Endothelial cell of umbilical vein (primary cell): ENCODE data around the gene LBX2. TPM values are rescaled to one million over a fixed set of nuclear protein-coding genes. Genes with fewer than 3 reads are reported as not detected.

Experiments used
- BruUV-seq: library from RNA; stranded (reverse); fragments of 400-500 nt; replicated peaks from 2 replicates; lab custom pipeline; 2021; lab: Mats Ljungman, UMichigan
- CTCF ChIA-PET: fragments of 300-600, 350-600 bp; sonication (Branson Sonifier 250); formaldehyde crosslinking; loops from one replicate; lab custom pipeline; 2021; ENCODE audit warnings: antibody characterized with exemption, inconsistent platforms; lab: Charles Lee
- POLR2A ChIA-PET: fragments of 300-600, 350-600 bp; sonication (Branson Sonifier 250); formaldehyde crosslinking; loops from one replicate; lab custom pipeline; 2021; ENCODE audit warnings: antibody characterized with exemption, inconsistent platforms; lab: Charles Lee
- DNase-seq: peaks from one replicate; pipeline ENCODE4 v3.0.0-alpha.2; 2011; ENCODE audit warnings: low read depth, low spot score
- FAIRE-seq: peaks from 2 replicates; lab custom pipeline; 2011; peaks lifted over from hg19 to GRCh38; lab: Jason Lieb, UNC
- H2AFZ ChIP-seq: 2 replicates; pipeline ENCODE4 v1.6.0; 2012; ENCODE audit warnings: low read depth, low read length, control low read depth, inconsistent platforms
- H3K27ac ChIP-seq: 2 replicates; pipeline ENCODE4 v1.5.1; 2011; ENCODE audit warnings: low read depth, mild to moderate bottlenecking, control low read depth, low read length, moderate library complexity; ENCODE audit not compliant: insufficient read depth
- H3K27me3 ChIP-seq, 2 experiments: 2 replicates each; pipeline versions ENCODE4 v1.6.0 to v1.6.1; 2011; ENCODE audit warnings: low read length in 2 of 2, mixed read lengths in 1 of 2; ENCODE audit not compliant: control insufficient read depth in 2 of 2, insufficient read depth in 2 of 2
- H3K36me3 ChIP-seq, 2 experiments: 2 replicates in 1 of 2; 3 replicates in 1 of 2; pipeline ENCODE4 v1.5.1; 2011; ENCODE audit warnings: low read length in 2 of 2, mild to moderate bottlenecking in 1 of 2, moderate library complexity in 1 of 2; ENCODE audit not compliant: control insufficient read depth in 2 of 2, insufficient read depth in 2 of 2; ENCODE audit errors: extremely low read depth in 1 of 2
- H3K4me1 ChIP-seq: 3 replicates; pipeline ENCODE4 v1.5.1; 2011; ENCODE audit warnings: mild to moderate bottlenecking, low read length; ENCODE audit not compliant: control insufficient read depth, insufficient read depth; ENCODE audit errors: extremely low read depth
- H3K4me2 ChIP-seq: 2 replicates; pipeline ENCODE4 v1.6.1; 2011; ENCODE audit warnings: low read length, control low read depth, mixed read lengths; ENCODE audit not compliant: insufficient read depth
- H3K4me3 ChIP-seq, 3 experiments: fragments of 200-600 bp in 1 of 3; sonication (generic), shearing (Covaris generic) in 1 of 3; replicated peaks in 1 of 3; 2 replicates each; pipeline ENCODE4 v1.5.1; 2011 to 2016; ENCODE audit warnings: control low read depth in 3 of 3, low read length in 3 of 3, mild to moderate bottlenecking in 2 of 3, inconsistent platforms in 1 of 3, low read depth in 1 of 3, moderate library complexity in 1 of 3; ENCODE audit not compliant: insufficient read depth in 1 of 3
- H3K79me2 ChIP-seq: 2 replicates; pipeline ENCODE4 v1.6.0; 2012; ENCODE audit warnings: low read length, inconsistent platforms; ENCODE audit not compliant: control insufficient read depth, insufficient read depth
- H3K9ac ChIP-seq: replicated peaks from 2 replicates; pipeline ENCODE3; 2011; ENCODE audit warnings: low read length, control low read depth; ENCODE audit not compliant: insufficient read depth; ENCODE audit errors: extremely low read depth
- H3K9me1 ChIP-seq: replicated peaks from 3 replicates; pipeline ENCODE4 v1.6.0; 2011; ENCODE audit warnings: mild to moderate bottlenecking, low read length; ENCODE audit not compliant: control insufficient read depth, insufficient read depth; ENCODE audit errors: extremely low read depth
- H3K9me3 ChIP-seq: replicated peaks from 2 replicates; pipeline ENCODE4 v1.5.1; 2012; ENCODE audit warnings: low read length, inconsistent platforms; ENCODE audit not compliant: control insufficient read depth, insufficient read depth
- H4K20me1 ChIP-seq: replicated peaks from 2 replicates; pipeline ENCODE3; 2011; ENCODE audit warnings: mild to moderate bottlenecking, low read length; ENCODE audit not compliant: control insufficient read depth, insufficient read depth; ENCODE audit errors: extremely low read depth
- EZH2 ChIP-seq: IDR thresholded peaks from 2 replicates; pipeline ENCODE4 v1.6.1; 2012; ENCODE audit warnings: borderline replicate concordance, low read depth, mild to moderate bottlenecking, moderate library complexity, low read length, inconsistent platforms; ENCODE audit not compliant: severe bottlenecking
- FOS ChIP-seq: IDR thresholded peaks from 2 replicates; pipeline ENCODE4 v1.6.1; 2011; ENCODE audit warnings: mild to moderate bottlenecking, low read length, moderate library complexity, borderline replicate concordance; ENCODE audit not compliant: insufficient read depth
- GATA2 ChIP-seq: IDR thresholded peaks from 2 replicates; pipeline ENCODE4 v1.7.0; 2011; ENCODE audit warnings: low read depth, mild to moderate bottlenecking, moderate library complexity, mixed read lengths, low read length; ENCODE audit not compliant: insufficient read length, insufficient read depth
- JUN ChIP-seq: IDR thresholded peaks from 2 replicates; pipeline ENCODE4 v1.6.1; 2011; ENCODE audit warnings: borderline replicate concordance, low read depth; ENCODE audit not compliant: insufficient read length, insufficient read depth
- MYC ChIP-seq: IDR thresholded peaks from one replicate; pipeline ENCODE4 v1.6.1; 2011; ENCODE audit warnings: mild to moderate bottlenecking, low read depth, low read length
- POLR2A ChIP-seq: IDR thresholded peaks from 2 replicates; pipeline ENCODE4 v1.6.1; 2012; ENCODE audit warnings: low read depth, mild to moderate bottlenecking, control low read depth, low read length
- POLR2AphosphoS5 ChIP-seq: IDR thresholded peaks from 2 replicates; pipeline ENCODE4 v1.6.1; 2012; ENCODE audit warnings: low read depth, mild to moderate bottlenecking, control low read depth, low read length, moderate library complexity; ENCODE audit not compliant: insufficient read depth
- dilution Hi-C: fragments of 300-500 bp; cut with MboI; formaldehyde crosslinking; loops from one replicate; pipeline ENCODE4 v1.15.0; 2019; ENCODE audit warnings: low sequenced_read_pairs; ENCODE audit not compliant: extremely low pct_ligation_motif_present
- intact Hi-C: fragments of 100-400 bp; cut with micrococcal nuclease; formaldehyde crosslinking; loops from one replicate; pipeline ENCODE4 v1.10.0; 2022
- polyA plus RNA-seq, 4 experiments: library from polyadenylated mRNA; depleted of rRNA in 3 of 4; stranded (reverse) in 3 of 4; unstranded in 1 of 4; fragments of >200 nt; gene quantifications; 2 replicates each; pipeline versions ENCODE4 v1.2.1 to v1.2.3, GENCODE V29; 2011 to 2012; ENCODE audit warnings: missing spikeins in 1 of 4
- total RNA-seq: library from RNA; stranded (reverse); gene quantifications from 2 replicates; pipeline ENCODE4 v1.2.3, GENCODE V29; 2021
- TF ChIP-seq, protein P1 (sequence below), 2 donors: IDR thresholded peaks; 1 replicate in 1 of 2; 2 replicates in 1 of 2; pipeline ENCODE4 v1.5.1; 2011; ENCODE audit warnings: low read length in 2 of 2, mild to moderate bottlenecking in 2 of 2, moderate library complexity in 2 of 2, control low read depth in 1 of 2, inconsistent platforms in 1 of 2, low read depth in 1 of 2; ENCODE audit not compliant: insufficient read depth in 1 of 2; ENCODE audit errors: extremely low read depth in 1 of 2
- TF ChIP-seq, protein P2 (sequence below): IDR thresholded peaks from 2 replicates; pipeline ENCODE4 v1.6.1; 2011; ENCODE audit not compliant: insufficient read depth, insufficient read length

LBX2 gene
- total and polyA plus RNA-seq, 2 donors (not counting 3 experiments of a cell fraction or from before 2014, with no cell fraction given) = 2.8 to 3.8 TPM

- intact Hi-C loops = loop anchor here (5.0 kb wide), 2 partner anchors 32 to 152 kb away; partner anchors contain the start of gene SEMA4F
- dilution Hi-C loops = no loop called here
- no peaks in the 10 kb centered on the region for H3K9me1 ChIP-seq
- TF ChIP-seq POLR2A (no peak), GATA2 (no peak), POLR2AphosphoS5 (no peak), JUN (no peak), EZH2 (no peak), MYC (no peak), FOS (no peak)
- TF ChIP-seq, protein P1, sequence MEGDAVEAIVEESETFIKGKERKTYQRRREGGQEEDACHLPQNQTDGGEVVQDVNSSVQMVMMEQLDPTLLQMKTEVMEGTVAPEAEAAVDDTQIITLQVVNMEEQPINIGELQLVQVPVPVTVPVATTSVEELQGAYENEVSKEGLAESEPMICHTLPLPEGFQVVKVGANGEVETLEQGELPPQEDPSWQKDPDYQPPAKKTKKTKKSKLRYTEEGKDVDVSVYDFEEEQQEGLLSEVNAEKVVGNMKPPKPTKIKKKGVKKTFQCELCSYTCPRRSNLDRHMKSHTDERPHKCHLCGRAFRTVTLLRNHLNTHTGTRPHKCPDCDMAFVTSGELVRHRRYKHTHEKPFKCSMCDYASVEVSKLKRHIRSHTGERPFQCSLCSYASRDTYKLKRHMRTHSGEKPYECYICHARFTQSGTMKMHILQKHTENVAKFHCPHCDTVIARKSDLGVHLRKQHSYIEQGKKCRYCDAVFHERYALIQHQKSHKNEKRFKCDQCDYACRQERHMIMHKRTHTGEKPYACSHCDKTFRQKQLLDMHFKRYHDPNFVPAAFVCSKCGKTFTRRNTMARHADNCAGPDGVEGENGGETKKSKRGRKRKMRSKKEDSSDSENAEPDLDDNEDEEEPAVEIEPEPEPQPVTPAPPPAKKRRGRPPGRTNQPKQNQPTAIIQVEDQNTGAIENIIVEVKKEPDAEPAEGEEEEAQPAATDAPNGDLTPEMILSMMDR (IDR thresholded peaks at IDR 0.05; ENCODE audit: extremely low read depth in 1 of 2, insufficient read depth in 1 of 2, low read depth in 1 of 2, low read length in 2 of 2) = no peak
- TF ChIP-seq, protein P2, sequence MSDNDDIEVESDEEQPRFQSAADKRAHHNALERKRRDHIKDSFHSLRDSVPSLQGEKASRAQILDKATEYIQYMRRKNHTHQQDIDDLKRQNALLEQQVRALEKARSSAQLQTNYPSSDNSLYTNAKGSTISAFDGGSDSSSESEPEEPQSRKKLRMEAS = no peak
- POLR2A ChIA-PET = interaction anchor here (1.1 kb wide), 1 partner anchor 29 kb away, joined by 3 read pairs; the partner anchor contains the start of gene AUP1
- no peak overlapping the region for H3K4me2 ChIP-seq
- no peak overlapping the region for H3K4me3 ChIP-seq
- CTCF ChIA-PET = interaction anchor here (1.0 to 1.6 kb wide), 6 partner anchors 9 to 88 kb away, joined by 3 to 7 read pairs (median 4); partner anchors contain the start of genes CCDC142, INO80B and TTC31
- no peaks in the 10 kb centered on the region for H4K20me1 ChIP-seq
- H3K4me1 ChIP-seq = peaks cover 32% of the 10 kb centered on the region
- peaks cover 23 to 40% of the 10 kb centered on the region in 2 experiments for H3K27me3 ChIP-seq
- no TSS peak for BruUV-seq
- no peaks in the 10 kb centered on the region for H3K36me3 ChIP-seq
- FAIRE-seq = no peak
- no peaks in the 10 kb centered on the region for H3K9me3 ChIP-seq
- no peak overlapping the region for H3K27ac ChIP-seq
- H3K79me2 ChIP-seq = no peaks in the 10 kb centered on the region
- H3K9ac ChIP-seq = no peak overlapping the region
- DNase-seq = no peak
- no peak overlapping the region for H2AFZ ChIP-seq
Observed at GRCh38 chr2:74499940-74500577, 656 bp upstream of the LBX2 start.
